ENCODE data around the gene PKP4. TPM values are rescaled to one million over a fixed set of nuclear protein-coding genes. Genes with fewer than 3 reads are reported as not detected.
A peak's percentile ranks its signal among the peaks of the same experiment; 100 is the strongest.

The PKP4 gene
- total and polyA plus RNA-seq, 4 donors, result 21.5 to 96.4 (median 32.8) TPM

DNA sequence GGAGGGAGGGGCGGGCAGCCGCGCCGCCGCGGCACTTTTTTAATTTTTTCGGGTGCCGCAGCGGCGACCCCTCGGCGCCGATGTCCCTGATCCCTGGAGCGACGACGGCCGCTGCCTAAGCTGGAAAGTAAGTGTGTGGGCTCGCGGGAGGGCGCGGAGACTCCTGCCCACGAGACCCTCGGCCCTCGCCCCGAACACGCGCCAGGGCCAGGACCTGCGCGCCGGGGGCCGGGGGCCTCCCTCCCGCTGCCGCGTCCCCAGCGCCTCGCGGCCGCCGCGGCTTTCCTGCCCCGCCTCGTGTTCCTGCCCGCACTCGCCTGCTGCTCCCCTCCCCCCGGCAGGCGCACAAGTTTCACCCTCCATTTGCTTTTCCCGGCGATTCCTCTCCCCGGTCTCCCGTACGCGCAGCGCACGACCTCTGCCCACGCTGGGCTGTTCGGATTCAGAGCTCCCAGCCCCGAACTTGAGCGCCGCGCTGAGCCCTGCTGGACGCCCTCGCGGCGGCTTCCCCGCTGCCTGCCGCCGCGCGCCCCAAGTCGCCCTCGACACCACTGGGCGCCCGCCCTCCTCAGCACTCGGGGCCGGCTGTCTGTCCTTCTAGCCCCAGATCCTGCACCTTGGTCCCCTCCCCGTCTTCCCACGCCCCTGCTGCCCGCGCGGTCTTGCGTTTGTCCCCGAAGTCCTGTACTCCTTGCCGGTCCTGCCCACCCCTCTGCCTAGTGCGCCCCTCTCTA is 507 bp downstream of the PKP4 start:
- peak overlapping the region; percentile 61 to 67 for H3K9ac ChIP-seq (ENCODE audit: insufficient read depth in 1 of 2, low read length in 2 of 2)
- TF ChIP-seq, protein P1, sequence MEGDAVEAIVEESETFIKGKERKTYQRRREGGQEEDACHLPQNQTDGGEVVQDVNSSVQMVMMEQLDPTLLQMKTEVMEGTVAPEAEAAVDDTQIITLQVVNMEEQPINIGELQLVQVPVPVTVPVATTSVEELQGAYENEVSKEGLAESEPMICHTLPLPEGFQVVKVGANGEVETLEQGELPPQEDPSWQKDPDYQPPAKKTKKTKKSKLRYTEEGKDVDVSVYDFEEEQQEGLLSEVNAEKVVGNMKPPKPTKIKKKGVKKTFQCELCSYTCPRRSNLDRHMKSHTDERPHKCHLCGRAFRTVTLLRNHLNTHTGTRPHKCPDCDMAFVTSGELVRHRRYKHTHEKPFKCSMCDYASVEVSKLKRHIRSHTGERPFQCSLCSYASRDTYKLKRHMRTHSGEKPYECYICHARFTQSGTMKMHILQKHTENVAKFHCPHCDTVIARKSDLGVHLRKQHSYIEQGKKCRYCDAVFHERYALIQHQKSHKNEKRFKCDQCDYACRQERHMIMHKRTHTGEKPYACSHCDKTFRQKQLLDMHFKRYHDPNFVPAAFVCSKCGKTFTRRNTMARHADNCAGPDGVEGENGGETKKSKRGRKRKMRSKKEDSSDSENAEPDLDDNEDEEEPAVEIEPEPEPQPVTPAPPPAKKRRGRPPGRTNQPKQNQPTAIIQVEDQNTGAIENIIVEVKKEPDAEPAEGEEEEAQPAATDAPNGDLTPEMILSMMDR (IDR thresholded peaks at IDR 0.05; ENCODE audit: control extremely low read depth, extremely low read depth), result no peak
- H3K4me1 ChIP-seq (ENCODE audit: control insufficient read depth in 5 of 5, insufficient read depth in 5 of 5, low read length in 5 of 5), result peaks cover 3 to 29% (median 11%) of the 10 kb centered on the region in 5 donors
- H3K9me3 ChIP-seq (ENCODE audit: control insufficient read depth in 4 of 4, insufficient read depth in 3 of 4, low read length in 3 of 4), result no peaks in the 10 kb centered on the region
- H3K4me3 ChIP-seq, result peak overlapping the region; percentile 96
- H3K27me3 ChIP-seq (ENCODE audit: control insufficient read depth in 3 of 3, insufficient read depth in 3 of 3, low read length in 2 of 3), result no peaks in the 10 kb centered on the region
- DNase-seq, result peak in 2 of 3 donors; percentile 77 to 79
- H3K36me3 ChIP-seq (ENCODE audit: control insufficient read depth in 4 of 4, insufficient read depth in 4 of 4, low read length in 4 of 4), result peaks cover 0 to 5% (median 0%) of the 10 kb centered on the region in 4 donors
- peak; percentile 24 for ATAC-seq (ENCODE audit: insufficient read depth, low FRiP score)
- H3K27ac ChIP-seq (ENCODE audit: low read depth in 1 of 2, low read length in 1 of 2), result peak overlapping the region; percentile 86 to 94
- WGBS, 2 donors, result 0 to 1% methylated on average over 61 to 84 of the region's 84 CpGs

DNA sequence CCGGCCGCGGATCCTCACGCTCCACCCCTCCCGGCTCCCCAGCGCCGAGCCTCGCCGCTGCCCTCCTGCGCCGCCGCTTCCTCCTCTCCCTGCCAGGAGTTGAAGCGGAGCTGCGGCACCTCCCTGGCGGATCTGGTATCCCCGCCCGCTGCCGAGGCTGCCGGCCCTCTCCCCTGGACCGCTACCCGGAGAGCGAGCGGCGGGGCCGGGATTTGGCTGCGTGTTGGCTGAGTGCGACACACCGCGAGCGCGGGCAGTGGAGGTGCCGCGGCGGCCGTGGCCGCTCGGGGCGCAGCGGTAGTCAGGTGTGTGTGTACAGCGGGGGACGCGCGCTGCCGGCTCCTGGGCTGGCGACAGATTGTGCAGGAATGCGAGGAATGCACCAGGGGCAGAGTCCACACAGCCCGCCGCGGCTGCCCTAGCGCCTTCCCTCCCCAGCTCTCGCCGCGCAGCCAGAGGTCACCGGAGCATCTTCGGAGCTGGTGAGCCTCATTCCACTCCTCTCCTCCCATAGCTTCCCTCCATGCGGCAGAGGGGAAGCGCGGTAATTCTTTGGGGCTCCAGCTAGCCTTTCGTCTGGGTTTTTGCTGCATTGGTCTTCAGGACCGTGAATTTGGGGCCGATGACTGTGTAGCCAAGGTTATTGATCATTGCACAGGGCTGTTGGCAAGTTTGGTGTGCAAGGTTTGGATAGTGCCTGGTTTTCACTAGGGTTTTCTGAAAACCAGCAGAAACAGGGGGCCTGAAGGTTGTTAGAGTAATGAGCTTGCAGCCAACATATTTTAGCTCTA is 1.3 kb downstream of the PKP4 start:
- H3K27ac ChIP-seq (ENCODE audit: low read depth in 1 of 2, low read length in 1 of 2), result peak overlapping the region; percentile 86 to 94
- ATAC-seq (ENCODE audit: insufficient read depth, low FRiP score) (peak; percentile 74), DNase-seq (peak; percentile 80 to 84 (median 81))
- 0 to 1% methylated on average over 61 of the region's 61 CpGs for WGBS, 2 donors
- peak overlapping the region; percentile 96 for H3K4me3 ChIP-seq
- H3K4me1 ChIP-seq (ENCODE audit: control insufficient read depth in 5 of 5, insufficient read depth in 5 of 5, low read length in 5 of 5), result peaks cover 3 to 33% (median 15%) of the 10 kb centered on the region in 5 donors
- peak overlapping the region; percentile 67 to 73 for H3K9ac ChIP-seq (ENCODE audit: insufficient read depth in 1 of 2, low read length in 2 of 2)
- no peaks in the 10 kb centered on the region for H3K9me3 ChIP-seq (ENCODE audit: control insufficient read depth in 4 of 4, insufficient read depth in 3 of 4, low read length in 3 of 4)
- peaks cover 0 to 5% (median 0%) of the 10 kb centered on the region in 4 donors for H3K36me3 ChIP-seq (ENCODE audit: control insufficient read depth in 4 of 4, insufficient read depth in 4 of 4, low read length in 4 of 4)
- no peaks in the 10 kb centered on the region for H3K27me3 ChIP-seq (ENCODE audit: control insufficient read depth in 3 of 3, insufficient read depth in 3 of 3, low read length in 2 of 3)
- TF ChIP-seq, protein P1 (IDR thresholded peaks at IDR 0.05; ENCODE audit: control extremely low read depth, extremely low read depth), result no peak

DNA sequence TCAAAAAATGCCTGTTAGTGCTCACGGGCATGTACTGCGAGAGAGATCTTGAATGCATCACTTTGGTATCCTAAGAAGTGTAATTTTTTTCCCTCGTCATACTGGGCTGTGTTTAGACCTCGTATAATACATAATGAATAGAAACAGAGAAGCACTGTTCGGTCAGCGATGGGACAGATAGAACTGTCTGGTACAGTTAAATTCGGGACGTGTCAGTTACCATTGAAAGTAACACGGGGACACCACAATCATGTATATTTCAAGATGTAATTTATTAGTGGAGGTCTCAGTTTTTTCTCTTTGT is 1.8 kb downstream of the PKP4 start:
- 16 to 18% methylated on average over 9 of the region's 9 CpGs for WGBS, 2 donors
- Histone ChIP-seq H3K4me3 (peak overlapping the region; percentile 96), H3K9ac (ENCODE audit: insufficient read depth in 1 of 2, low read length in 2 of 2) (peak overlapping the region; percentile 67 to 73), H3K36me3 (ENCODE audit: control insufficient read depth in 4 of 4, insufficient read depth in 4 of 4, low read length in 4 of 4) (peaks cover 0 to 5% (median 0%) of the 10 kb centered on the region in 4 donors), H3K27ac (ENCODE audit: low read depth in 1 of 2, low read length in 1 of 2) (peak overlapping the region in 1 of 2 donors; percentile 86), H3K4me1 (ENCODE audit: control insufficient read depth in 5 of 5, insufficient read depth in 5 of 5, low read length in 5 of 5) (peaks cover 3 to 38% (median 15%) of the 10 kb centered on the region in 5 donors), H3K9me3 (ENCODE audit: control insufficient read depth in 4 of 4, insufficient read depth in 3 of 4, low read length in 3 of 4) (no peaks in the 10 kb centered on the region), H3K27me3 (ENCODE audit: control insufficient read depth in 3 of 3, insufficient read depth in 3 of 3, low read length in 2 of 3) (no peaks in the 10 kb centered on the region)
- TF ChIP-seq, protein P1 (IDR thresholded peaks at IDR 0.05; ENCODE audit: control extremely low read depth, extremely low read depth), result no peak
- ATAC-seq (ENCODE audit: insufficient read depth, low FRiP score) (no peak), DNase-seq (peak in 2 of 3 donors; percentile 39 to 47)
